T-helper 2 cell treated with Interferon-gamma antibody and Interleukin-4, amounts not matched to agents 5 μg/mL and 100 μg/mL, for 36 hours (primary cell): ENCODE measurements around the gene EPHA1.
"Not testable (repeated sequence)": the region's sequence is repeated elsewhere in the genome, so short reads cannot be mapped to it uniquely, and the experiment has no call there.

Experiments used
- DNase-seq: peaks from one replicate; pipeline ENCODE4 v3.0.0; 2021; ENCODE audit warnings: low spot score
- H3K27ac Mint-ChIP-seq: one replicate; pipeline ENCODE4 v1.8.0; 2021; ENCODE audit warnings: mild to moderate bottlenecking, mixed read lengths
- H3K27me3 Mint-ChIP-seq: one replicate; pipeline ENCODE4 v1.8.0; 2021; ENCODE audit warnings: low read depth, mixed read lengths
- H3K36me3 Mint-ChIP-seq: one replicate; pipeline ENCODE4 v1.8.0; 2021; ENCODE audit warnings: low read depth, mixed read lengths
- H3K4me1 Mint-ChIP-seq: one replicate; pipeline ENCODE4 v1.8.0; 2021; ENCODE audit warnings: low read depth, mixed read lengths
- H3K4me3 Mint-ChIP-seq: one replicate; pipeline ENCODE4 v1.8.0; 2022; ENCODE audit warnings: mild to moderate bottlenecking, moderate library complexity, mixed read lengths
- H3K9me3 Mint-ChIP-seq: one replicate; pipeline ENCODE4 v1.8.0; 2021; ENCODE audit warnings: mixed read lengths

The EPHA1 gene

GRCh38 chr7:143419880-143420279 is 11.2 kb upstream of the EPHA1 start:
- no peak for DNase-seq
- Mint-ChIP-seq H3K4me1 (peaks cover 1% of the 10 kb centered on the region), H3K27me3 (peaks cover 19% of the 10 kb centered on the region), H3K4me3 (no peak overlapping the region), H3K9me3 (no peaks in the 10 kb centered on the region), H3K27ac (no peak overlapping the region), H3K36me3 (no peaks in the 10 kb centered on the region)

DNA sequence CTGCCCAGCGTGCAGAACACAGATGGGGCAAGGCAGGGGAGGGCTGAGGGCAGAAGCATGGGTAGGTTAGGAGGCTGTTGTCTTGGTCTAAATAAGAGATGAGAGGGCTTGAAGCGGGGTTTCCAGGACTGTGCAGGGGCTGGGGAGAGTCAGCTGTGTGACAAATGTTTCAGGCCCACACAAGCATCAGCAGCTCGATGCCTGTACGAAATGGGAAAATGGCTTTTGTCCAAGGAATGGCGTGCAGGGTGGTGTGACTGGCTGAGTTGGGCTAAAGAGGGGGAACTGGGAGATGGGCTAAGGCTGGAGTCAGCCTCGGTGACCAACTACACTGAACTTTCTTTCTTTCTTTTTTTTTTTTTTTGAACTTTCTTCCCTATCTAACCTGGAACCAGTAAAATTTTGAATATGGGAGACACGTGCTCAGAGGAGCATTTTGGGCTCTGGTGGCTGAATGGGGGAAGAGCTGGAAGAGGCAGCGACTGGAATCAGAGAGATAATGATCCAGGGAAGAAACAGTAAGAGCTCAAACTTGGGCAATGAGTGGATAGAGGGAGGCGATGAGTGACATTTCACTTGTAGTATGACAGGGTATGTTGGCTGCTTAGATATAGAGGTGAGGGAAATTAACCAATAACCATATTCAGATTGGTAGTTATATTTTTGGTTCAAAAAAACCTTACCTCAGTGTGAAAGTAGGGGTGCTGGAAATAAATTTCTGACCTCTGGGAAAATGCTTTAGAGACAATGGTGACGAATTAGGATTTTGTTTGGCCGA is 10.2 kb upstream of the EPHA1 start:
- H3K27me3 Mint-ChIP-seq = peaks cover 19% of the 10 kb centered on the region
- no peak for DNase-seq
- no peak overlapping the region for H3K27ac Mint-ChIP-seq
- no peaks in the 10 kb centered on the region for H3K36me3 Mint-ChIP-seq
- H3K9me3 Mint-ChIP-seq = no peaks in the 10 kb centered on the region
- peaks cover 1% of the 10 kb centered on the region for H3K4me1 Mint-ChIP-seq
- no peak overlapping the region for H3K4me3 Mint-ChIP-seq

DNA sequence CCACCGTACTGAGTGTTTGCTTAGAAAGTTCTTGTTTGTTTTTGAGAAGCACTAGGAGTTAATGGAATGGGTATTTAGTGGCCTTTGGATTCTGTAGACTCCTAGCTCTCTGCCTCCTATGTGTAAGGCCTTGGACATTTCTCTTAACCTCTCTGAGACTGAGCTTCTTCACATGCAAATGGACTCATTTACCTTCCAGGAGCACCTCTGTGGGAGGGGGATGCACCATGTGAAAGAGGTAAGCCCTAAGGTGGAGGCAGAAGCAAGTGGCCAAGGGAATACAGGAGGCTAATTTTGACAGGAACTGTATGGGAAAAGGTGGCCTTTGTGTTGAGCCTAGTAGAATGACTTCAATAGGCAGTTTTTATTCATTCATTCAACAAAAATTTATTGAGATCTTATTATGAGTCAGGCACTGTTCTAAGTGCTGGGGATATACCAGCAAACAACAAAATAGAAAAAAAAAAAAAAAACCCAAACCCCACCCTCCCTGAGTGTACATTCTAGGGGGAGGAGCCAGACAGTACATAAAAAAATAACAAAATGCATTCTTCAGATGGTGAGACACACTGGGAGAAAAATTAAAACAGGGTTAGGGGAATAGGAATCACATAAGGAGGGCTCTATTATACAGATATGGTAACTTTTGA is 9.2 kb upstream of the EPHA1 start:
- no peak for DNase-seq
- H3K4me3 Mint-ChIP-seq = no peak overlapping the region
- peaks cover 19% of the 10 kb centered on the region for H3K27me3 Mint-ChIP-seq
- no peaks in the 10 kb centered on the region for H3K36me3 Mint-ChIP-seq
- H3K27ac Mint-ChIP-seq = no peak overlapping the region
- no peaks in the 10 kb centered on the region for H3K9me3 Mint-ChIP-seq
- H3K4me1 Mint-ChIP-seq = peaks cover 1% of the 10 kb centered on the region

- DNase-seq = no peak
- no peak overlapping the region for H3K27ac Mint-ChIP-seq
- no peak overlapping the region for H3K4me3 Mint-ChIP-seq
- H3K36me3 Mint-ChIP-seq = no peaks in the 10 kb centered on the region
- peaks cover 1% of the 10 kb centered on the region for H3K4me1 Mint-ChIP-seq
- H3K9me3 Mint-ChIP-seq = no peaks in the 10 kb centered on the region
- H3K27me3 Mint-ChIP-seq = peaks cover 19% of the 10 kb centered on the region
Observed at GRCh38 chr7:143416565-143417149, 8.0 kb upstream of the EPHA1 start.

DNA sequence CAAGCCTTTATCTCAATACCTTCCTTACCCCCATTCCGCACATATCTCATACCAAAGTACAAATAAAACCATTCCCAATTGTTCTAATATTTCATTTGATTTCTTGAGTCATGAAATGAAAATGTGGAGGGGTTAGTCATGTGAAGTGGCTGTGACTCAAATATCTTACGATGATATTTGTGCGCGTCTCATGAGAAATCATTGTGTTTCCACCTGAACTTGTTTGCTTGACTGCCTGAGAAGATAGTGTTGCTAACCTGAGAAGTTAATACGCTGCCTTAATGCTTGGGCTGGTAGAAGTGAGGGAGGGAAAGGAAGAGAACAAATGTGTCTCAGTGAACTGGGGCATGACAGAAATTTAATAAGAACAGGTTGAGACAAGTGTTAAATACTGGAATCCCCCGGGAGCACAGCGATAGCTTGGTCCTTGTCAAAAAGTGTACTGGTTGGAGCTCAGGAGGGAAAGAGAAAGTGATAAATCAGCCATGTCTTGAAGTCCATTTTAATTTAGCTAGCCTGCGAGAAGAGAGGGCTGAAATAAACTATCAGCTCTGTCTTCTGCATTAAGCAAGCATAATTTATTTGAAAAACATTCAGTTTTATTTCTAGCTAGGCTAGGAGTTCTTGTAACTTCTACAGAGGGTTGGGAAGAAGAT is 7.2 kb upstream of the EPHA1 start:
- no peak for DNase-seq
- Mint-ChIP-seq H3K4me3 (no peak overlapping the region), H3K27ac (no peak overlapping the region), H3K4me1 (peaks cover 1% of the 10 kb centered on the region), H3K9me3 (no peaks in the 10 kb centered on the region), H3K36me3 (no peaks in the 10 kb centered on the region), H3K27me3 (peaks cover 22% of the 10 kb centered on the region)

DNA sequence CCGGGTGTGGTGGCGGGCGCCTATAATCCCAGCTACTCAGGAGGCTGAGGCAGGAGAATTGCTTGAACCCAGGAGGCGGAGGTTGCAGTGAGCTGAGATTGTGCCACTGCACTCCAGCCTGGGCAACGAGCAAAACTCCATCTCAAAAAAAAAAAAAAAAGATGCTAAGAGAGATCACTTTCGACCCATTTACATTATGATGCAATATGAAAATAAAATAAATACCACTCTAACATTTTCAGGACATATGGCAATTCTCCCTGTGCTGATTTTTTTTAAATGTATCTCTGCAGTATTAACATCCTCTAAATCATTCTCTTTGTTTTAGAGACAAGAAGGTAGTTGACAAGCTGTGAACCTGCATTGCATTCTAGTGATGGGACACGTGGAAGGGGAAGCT is 6.6 kb upstream of the EPHA1 start:
- H3K9me3 Mint-ChIP-seq, H3K36me3 Mint-ChIP-seq, H3K4me1 Mint-ChIP-seq, DNase-seq, H3K4me3 Mint-ChIP-seq, H3K27ac Mint-ChIP-seq: not testable (repeated sequence)
- peaks cover 27% of the 10 kb centered on the region for H3K27me3 Mint-ChIP-seq

- H3K27ac Mint-ChIP-seq = no peak overlapping the region
- H3K9me3 Mint-ChIP-seq = no peaks in the 10 kb centered on the region
- DNase-seq = no peak
- no peaks in the 10 kb centered on the region for H3K36me3 Mint-ChIP-seq
- H3K27me3 Mint-ChIP-seq = peaks cover 15% of the 10 kb centered on the region
- peaks cover 9% of the 10 kb centered on the region for H3K4me1 Mint-ChIP-seq
- H3K4me3 Mint-ChIP-seq = no peak overlapping the region
Observed at GRCh38 chr7:143413123-143413522, 4.5 kb upstream of the EPHA1 start.

DNA sequence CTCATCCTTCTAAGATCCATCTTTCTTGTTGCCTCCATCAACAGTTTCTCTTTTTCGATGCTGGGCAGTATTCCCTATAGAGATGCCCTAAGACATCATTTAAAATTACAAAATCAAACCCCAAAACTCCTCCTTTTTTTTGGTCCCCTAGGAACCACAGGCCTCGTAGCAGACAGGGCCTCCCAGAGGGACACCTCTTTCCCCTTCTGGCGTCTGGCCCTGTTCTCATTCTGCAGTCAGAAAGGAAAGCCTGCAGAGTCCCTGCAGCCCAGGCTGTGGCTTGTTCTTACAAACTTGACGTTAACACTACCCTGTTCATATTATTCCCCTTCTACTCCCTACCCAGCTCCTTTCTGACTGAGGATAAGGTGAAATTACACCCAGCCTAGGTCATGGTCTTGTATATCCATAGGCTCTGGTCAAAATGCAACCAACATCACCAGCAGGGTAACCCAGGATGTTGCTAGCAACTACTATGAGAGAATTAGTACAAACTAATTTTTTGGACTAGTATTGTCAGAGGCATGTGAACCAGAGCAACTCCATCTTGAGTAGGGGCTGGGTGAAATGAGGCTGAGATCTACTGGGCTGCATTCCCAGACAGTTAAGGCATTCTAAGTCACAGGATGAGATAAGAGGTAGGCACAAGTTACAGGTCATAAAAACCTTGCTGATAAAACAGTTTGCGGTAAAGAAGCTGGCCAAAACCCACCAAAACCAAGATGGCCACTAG is 3.5 kb upstream of the EPHA1 start:
- H3K27ac Mint-ChIP-seq = no peak overlapping the region
- no peak for DNase-seq
- H3K4me3 Mint-ChIP-seq = no peak overlapping the region
- H3K27me3 Mint-ChIP-seq = peaks cover 23% of the 10 kb centered on the region
- no peaks in the 10 kb centered on the region for H3K9me3 Mint-ChIP-seq
- H3K36me3 Mint-ChIP-seq = no peaks in the 10 kb centered on the region
- peaks cover 19% of the 10 kb centered on the region for H3K4me1 Mint-ChIP-seq

GRCh38 chr7:143410521-143411004 is 1.9 kb upstream of the EPHA1 start:
- Mint-ChIP-seq H3K4me1 (peaks cover 19% of the 10 kb centered on the region), H3K4me3 (no peak overlapping the region), H3K27me3 (peaks cover 32% of the 10 kb centered on the region)

GRCh38 chr7:143408252-143408685 is 387 bp downstream of the EPHA1 start:
- DNase-seq = no peak
- Mint-ChIP-seq H3K9me3 (no peaks in the 10 kb centered on the region), H3K4me3 (peak overlapping the region; percentile 69), H3K27me3 (peaks cover 34% of the 10 kb centered on the region), H3K36me3 (no peaks in the 10 kb centered on the region), H3K4me1 (peaks cover 19% of the 10 kb centered on the region), H3K27ac (no peak overlapping the region)

More at GRCh38 chr7:143410521-143411004, 1.9 kb upstream of the EPHA1 start:
- Mint-ChIP-seq H3K9me3 (no peaks in the 10 kb centered on the region), H3K36me3 (no peaks in the 10 kb centered on the region), H3K27ac (no peak overlapping the region)
- DNase-seq = no peak

DNA sequence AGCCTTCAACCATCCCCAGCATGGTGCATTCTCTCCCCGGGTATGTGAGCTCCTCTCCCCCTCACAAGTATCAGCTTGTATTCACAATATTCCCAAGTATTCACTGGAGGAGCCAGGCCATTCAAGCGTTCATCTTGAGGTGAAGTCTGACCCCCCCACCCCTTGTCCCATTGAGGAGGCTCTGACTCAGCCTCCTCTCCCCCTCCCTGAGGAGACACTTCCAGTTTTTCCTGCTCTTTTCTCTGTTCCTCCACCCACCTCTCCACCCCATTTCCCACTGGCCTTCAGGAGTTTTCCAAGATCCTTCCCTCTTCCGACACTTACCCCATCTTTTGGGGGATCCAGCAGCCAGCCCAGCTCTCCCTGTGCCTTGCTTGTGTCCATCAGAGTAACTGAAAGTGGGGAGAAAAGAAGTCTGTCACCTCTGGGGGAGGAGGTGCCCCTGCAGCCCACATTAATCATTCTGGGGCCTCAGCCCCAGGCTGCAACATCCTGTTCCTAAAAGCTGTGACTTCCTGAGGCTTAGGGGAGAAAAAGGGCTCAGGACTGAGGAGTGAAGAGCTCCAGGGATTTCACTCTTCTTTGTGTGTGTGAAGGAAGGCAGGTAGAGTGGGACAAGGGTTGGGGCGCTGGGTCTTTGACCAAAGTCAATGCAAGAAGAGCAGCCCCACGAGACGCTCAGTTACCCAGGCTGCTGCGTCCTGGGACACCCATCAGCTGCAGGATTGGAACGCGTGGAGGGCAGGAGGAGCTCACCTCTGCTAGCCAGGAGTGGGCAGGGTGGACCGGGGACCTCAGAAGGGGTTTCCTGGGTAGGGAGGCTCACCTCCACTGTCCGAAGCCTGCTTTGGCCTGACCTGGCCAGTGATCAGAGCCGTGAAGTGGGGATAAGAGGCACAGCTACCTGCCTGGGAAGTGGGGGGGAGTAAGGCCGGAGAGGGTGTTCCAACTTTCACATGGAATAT is 1.1 kb downstream of the EPHA1 start:
- Mint-ChIP-seq H3K27ac (no peak overlapping the region), H3K27me3 (peaks cover 34% of the 10 kb centered on the region), H3K4me3 (peak overlapping the region; percentile 69), H3K4me1 (peaks cover 19% of the 10 kb centered on the region), H3K36me3 (no peaks in the 10 kb centered on the region), H3K9me3 (no peaks in the 10 kb centered on the region)
- DNase-seq = no peak

DNA sequence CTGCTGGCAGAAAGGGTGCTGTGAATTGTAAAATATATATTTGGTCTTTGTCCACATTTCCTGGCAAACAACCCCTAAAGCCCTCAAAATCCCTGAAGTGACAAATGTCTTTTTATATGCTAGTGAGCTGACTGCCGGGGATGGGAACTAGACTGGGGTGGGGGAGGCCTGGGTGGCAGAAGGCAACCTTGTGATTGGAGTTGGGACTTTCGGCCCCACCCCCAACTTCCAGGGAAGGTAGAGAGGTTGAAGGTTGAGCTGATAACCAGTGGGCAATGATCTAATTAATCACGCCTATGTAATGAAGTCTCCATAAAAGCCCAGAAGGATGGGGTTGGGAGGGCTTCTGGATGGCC is 2.7 kb downstream of the EPHA1 start:
- Mint-ChIP-seq H3K36me3 (no peaks in the 10 kb centered on the region), H3K4me1 (peaks cover 19% of the 10 kb centered on the region), H3K4me3 (no peak overlapping the region), H3K27me3 (peaks cover 31% of the 10 kb centered on the region), H3K27ac (no peak overlapping the region), H3K9me3 (no peaks in the 10 kb centered on the region)
- DNase-seq = no peak
